Suppressor macrophage treated with lipopolysaccharide for 1 hour (primary cell): ENCODE results near the gene SLC13A4.
"Not testable (repeated sequence)": the region's sequence is repeated elsewhere in the genome, so short reads cannot be mapped to it uniquely, and the experiment has no call there.

ENCODE experiments used
- DNase-seq, 3 donors: peaks; one replicate each; pipeline ENCODE4 v3.0.0-alpha.2; 2020 to 2022

SLC13A4 gene

GRCh38 chr7:135659159-135659846, 68.7 kb downstream of the SLC13A4 start:
- DNase-seq: peak; percentile 36 to 59 (median 43)

GRCh38 chr7:135658564-135658963, 69.4 kb downstream of the SLC13A4 start:
- no peak for DNase-seq

GRCh38 chr7:135653340-135654080, 74.5 kb downstream of the SLC13A4 start:
- no peak for DNase-seq

- DNase-seq: peak; percentile 87 to 89 (median 87)
Observed at GRCh38 chr7:135650831-135651573, 77.0 kb downstream of the SLC13A4 start.

GRCh38 chr7:135648235-135648634, 79.8 kb downstream of the SLC13A4 start:
- DNase-seq: no peak

- no peak for DNase-seq
Observed at GRCh38 chr7:135647755-135648154, 80.2 kb downstream of the SLC13A4 start.

- DNase-seq: peak; percentile 50 to 76 (median 67)
Observed at GRCh38 chr7:135645296-135645904, 82.6 kb downstream of the SLC13A4 start.

GRCh38 chr7:135644729-135645128, 83.3 kb downstream of the SLC13A4 start:
- DNase-seq: no peak

- DNase-seq: no peak
Observed at GRCh38 chr7:135644154-135644553, 83.8 kb downstream of the SLC13A4 start.

GRCh38 chr7:135639690-135640089, 88.3 kb downstream of the SLC13A4 start:
- not testable (repeated sequence) for DNase-seq

- no peak for DNase-seq
Observed at GRCh38 chr7:135634191-135634878, 93.7 kb downstream of the SLC13A4 start.
